T47D (cell line): Measurements from ENCODE around the gene MYO5A.
"Not testable (repeated sequence)": the region's sequence is repeated elsewhere in the genome, so short reads cannot be mapped to it uniquely, and the experiment has no call there.

ENCODE experiments used
- DNase-seq, 2 experiments: peaks; one replicate each; pipeline versions ENCODE4 v3.0.0 to v3.0.0-alpha.2; 2011 to 2012; ENCODE audit warnings: low read depth in 1 of 2, low spot score in 1 of 2
- JUND ChIP-seq: IDR thresholded peaks from 2 replicates; pipeline ENCODE4 v1.6.1; 2012; ENCODE audit warnings: low read depth
- in situ Hi-C: cut with HindIII; loops from 2 replicates; pipeline ENCODE4 v1.10.0; 2016; ENCODE audit warnings: low sequenced_read_pairs, low pct_unique_long_range_greater_than_20kb

MYO5A gene

DNA sequence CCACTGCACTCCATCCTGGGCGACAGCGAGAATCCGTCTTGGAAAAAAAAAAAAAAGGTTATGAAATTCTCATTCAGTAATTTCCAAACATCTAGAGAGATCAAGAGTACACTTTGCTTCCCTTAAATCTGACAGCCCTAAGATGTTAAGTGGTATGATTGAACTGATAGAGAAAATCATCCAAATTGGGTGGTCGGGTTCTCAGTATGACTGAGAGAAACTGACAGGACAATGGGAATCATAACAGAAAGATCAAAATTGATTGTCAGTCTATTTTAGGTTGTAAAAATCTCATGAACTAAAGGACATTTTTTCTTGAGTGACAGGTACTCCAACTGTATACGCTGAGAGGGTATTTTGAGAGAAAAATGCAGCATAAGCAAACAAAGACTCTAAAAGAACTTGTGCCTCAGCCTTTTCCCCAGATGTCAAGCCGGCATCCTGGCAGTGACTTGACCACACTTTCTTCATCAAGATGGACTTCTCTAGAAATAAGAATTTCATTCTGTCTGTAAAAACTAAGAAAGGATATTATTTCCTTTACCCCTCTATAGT lies 65.8 kb downstream of the MYO5A start:
- in situ Hi-C loops, result no loop called here
- no peak for TF ChIP-seq JUND
- DNase-seq, result no peak

DNA sequence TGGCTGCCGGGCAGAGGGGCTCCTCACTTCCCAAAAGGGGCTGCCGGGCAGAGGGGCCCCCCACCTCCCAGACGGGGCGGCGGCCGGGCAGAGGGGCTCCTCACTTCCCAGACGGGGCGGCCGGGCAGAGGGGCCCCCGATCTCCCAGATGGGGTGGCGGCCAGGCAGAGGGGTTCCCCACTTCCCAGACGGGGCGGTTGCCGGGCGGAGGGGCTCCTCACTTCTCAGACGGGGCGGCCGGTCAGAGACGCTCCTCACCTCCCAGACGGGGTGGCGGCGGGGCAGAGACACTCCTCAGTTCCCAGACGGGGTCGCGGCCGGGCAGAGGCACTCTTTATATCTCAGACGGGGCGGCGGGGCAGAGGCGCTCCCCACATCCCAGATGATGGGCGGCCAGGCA lies 69.0 kb downstream of the MYO5A start:
- in situ Hi-C loops, DNase-seq: not testable (repeated sequence)

DNA sequence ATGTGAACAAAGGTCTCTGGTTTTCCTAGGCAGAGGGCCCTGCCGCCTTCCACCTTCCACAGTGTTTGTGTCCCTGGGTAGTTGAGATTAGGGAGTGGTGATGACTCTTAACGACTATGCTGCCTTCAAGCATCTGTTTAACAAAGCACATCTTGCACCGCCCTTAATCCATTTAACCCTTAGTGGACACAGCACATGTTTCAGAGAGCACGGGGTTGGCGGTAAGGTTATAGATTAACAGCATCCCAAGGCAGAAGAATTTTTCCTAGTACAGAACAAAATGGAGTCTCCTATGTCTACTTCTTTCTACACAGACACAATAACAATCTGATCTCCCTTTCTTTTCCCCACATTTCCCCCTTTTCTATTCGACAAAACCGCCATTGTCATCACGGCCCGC lies 69.4 kb downstream of the MYO5A start:
- in situ Hi-C loops, DNase-seq: not testable (repeated sequence)

DNA sequence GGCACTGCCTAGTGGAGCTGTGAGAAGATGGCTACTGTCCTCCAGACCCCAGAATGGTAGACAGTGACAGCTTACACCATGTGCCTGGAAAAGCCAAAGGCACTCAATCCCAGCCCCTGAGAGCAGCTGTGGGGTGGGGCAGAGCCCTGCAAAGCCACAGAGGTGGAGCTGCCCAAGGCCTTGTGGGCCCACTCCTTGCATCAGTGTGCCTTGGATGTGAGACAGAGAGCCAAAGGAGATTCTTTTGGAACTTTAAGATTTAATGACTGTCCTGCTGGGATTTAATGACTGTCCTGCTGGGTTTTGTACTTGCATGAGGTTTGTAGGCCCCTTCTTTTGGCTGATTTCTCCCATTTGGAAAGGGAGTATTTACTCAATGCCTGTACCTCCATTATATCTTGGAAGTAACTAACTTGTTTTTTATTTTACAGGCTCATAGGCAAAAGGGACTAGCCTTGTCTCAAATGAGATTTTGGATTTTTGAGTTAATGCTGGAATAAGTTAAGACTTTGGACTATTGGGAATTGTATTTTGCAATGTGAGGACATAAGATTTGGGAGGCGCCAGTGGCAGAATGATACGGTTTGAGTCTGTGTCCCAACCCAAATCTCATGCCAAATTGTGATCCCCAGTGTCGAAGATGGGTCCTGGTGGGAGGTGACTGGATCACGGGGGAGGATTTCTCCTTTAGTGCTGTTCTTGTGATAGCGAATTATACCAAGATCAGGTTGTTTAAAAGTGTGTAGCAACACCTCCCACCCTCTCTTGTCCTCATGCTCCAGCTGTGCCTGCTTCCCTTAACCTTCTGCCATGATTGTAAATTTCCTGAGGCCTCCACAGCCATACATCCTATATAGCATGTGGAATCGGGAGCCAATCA lies 80.4 kb downstream of the MYO5A start:
- TF ChIP-seq JUND, result no peak
- in situ Hi-C loops, result no loop called here

DNA sequence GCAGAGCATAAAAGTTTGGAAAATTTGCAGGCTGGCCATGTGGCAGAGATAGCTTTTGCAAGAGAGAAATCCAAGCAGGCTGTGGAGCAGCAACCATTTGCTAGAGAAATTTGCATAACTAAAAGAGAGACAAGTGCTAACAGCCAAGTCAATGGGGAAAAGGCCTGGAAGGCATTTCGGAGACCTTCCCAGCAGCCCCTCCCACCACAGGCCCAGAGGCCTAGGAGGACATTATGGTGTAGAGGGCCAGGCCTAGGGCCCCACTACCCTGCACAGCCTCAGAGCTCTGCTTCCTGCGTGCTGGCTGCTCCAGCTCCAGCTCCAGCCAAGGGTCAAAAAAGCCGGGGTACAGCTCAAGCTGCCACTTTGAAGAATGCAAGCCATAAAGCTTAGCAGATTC lies 82.7 kb downstream of the MYO5A start:
- in situ Hi-C loops, result no loop called here
- no peak for TF ChIP-seq JUND

More for the DNA sequence above, 80.4 kb downstream of the MYO5A start:
- DNase-seq, result no peak

DNA sequence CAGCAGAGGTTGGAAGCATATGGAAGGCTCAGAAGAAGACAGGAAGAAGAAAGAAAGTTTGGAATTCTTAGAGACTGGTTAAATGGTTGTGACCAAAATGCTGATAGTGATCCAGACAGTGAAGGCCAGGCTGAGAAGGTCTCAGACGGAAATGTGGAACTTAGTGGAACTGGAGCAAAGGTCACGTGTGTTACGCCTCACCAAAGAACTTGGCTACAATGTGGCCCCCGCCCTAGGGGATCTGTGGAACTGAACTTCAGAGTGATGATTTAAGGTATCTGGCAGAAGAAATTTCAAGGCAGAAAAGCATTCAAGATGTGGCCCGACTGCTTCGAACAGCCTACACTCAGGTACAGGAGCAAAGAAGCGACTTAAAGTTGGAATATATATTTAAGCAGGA lies 83.1 kb downstream of the MYO5A start:
- in situ Hi-C loops, result no loop called here
- DNase-seq, result no peak
- TF ChIP-seq JUND, result no peak

More for the DNA sequence above, 82.7 kb downstream of the MYO5A start:
- no peak for DNase-seq

DNA sequence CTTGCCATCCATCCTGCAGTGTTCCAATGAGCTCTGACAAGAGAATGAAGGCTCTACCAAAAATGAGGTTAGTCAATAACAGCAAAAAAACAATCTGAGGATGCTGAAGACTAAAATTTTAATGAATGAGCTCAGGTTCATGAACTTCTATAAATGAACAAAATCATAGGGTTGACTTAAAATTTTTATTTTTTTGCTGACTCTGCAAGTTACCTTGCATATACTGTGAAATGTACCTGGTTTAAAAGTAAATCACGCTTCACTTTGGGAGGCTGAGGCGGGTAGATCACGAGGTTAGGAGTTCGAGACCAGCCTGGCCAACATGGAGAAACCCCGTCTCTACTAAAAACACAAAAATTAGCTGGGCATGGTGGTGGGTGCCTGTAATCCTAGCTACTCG lies 85.5 kb downstream of the MYO5A start:
- DNase-seq, in situ Hi-C loops: not testable (repeated sequence)

DNA sequence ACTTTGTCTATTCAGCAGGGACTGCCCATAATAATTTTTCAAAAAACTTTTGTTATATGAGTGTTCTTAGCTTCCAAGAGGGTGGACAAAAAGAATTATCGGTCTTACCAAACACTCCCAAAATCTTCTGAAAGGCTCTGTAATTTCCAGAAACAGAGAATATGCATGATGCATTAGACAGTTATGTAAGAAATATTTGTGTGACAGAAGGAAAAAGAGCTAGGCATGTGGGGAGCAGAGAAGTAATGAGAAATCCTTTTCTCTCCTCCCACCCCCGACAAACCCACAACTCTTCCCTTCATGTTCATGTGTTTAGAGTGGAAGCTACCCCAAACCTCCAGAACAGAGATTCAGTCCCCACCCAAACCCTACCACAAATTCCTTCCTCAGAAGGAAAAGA lies 86.8 kb downstream of the MYO5A start:
- in situ Hi-C loops, result no loop called here
- no peak for TF ChIP-seq JUND
- no peak for DNase-seq

DNA sequence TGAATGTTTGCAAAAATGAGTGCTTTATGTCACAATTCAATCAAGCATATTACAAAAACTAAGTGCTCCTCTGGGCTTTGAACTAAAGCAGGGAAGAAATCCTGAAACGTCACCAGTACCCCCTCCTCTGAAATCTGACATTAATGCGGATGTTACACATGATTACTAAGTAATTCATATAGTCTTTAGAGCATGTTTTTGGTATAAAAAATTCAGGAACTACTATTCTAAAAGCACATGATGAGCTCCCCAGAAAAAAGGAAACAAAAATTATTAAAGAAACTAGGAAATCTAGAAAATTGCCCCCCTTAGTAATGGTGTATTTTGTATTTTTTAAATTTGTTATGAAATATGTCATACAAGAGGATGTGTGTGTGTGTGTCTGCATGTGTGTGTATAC lies 87.7 kb downstream of the MYO5A start:
- TF ChIP-seq JUND, result no peak

DNA sequence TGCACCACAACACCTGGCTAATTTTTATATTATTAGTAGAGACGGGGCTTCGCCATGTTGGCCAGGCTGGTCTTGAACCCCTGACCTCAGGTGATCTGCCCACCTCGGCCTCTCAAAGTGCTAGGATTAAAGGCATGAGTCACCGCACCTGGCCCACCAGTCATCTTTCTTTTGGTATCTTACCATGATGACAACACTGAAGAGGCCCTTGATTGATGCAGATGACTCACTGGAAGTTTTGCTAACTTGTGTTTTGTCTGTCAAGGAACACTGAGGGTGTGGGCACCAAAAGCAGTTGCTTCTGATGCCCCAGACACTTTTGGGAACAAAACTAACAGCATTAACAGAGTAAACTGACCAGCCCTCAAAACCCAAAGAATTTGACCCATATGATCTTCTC lies 88.3 kb downstream of the MYO5A start:
- TF ChIP-seq JUND, result no peak
- DNase-seq, result no peak
- in situ Hi-C loops, result no loop called here

More for the DNA sequence above, 87.7 kb downstream of the MYO5A start:
- no peak for DNase-seq
- in situ Hi-C loops, result no loop called here

DNA sequence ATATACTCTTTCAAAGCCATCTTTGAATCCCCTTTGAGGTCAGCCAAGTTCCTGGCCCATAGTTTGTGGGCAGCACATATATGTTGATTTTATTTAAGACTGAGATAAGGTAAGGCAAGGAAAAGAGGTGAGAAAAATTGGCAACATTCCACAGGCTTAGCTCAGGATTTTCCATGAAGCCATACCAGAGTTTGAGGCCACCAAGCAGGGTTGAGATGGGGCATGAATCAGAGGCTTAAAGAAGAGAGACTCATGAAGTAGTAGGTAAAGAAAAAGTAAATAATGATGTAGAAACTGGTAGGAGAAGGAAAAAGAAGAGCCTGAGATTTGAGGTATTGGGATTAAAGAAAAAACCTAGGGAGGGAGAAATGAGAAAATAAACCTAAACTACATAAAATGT lies 89.2 kb downstream of the MYO5A start:
- no peak for DNase-seq
- in situ Hi-C loops, result no loop called here
- TF ChIP-seq JUND, result no peak

DNA sequence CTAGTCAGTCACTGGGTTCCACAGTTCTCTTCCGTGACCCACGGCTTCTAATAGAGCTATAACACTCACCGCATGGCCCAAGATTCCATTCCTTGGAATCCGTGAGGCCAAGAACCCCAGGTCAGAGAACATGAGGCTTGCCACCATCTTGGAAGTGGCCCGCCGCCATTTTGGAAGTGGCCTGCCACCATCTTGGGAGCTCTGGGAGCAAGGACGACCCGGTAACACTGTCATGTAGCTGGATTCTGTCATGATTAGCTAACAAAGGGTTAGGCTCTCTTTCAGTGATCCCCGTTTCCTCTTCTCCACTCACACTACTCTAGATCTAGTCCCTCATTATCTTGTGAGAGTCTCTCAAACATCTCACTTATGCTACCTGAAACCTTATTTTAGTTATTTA lies 89.6 kb downstream of the MYO5A start:
- in situ Hi-C loops, DNase-seq: not testable (repeated sequence)

DNA sequence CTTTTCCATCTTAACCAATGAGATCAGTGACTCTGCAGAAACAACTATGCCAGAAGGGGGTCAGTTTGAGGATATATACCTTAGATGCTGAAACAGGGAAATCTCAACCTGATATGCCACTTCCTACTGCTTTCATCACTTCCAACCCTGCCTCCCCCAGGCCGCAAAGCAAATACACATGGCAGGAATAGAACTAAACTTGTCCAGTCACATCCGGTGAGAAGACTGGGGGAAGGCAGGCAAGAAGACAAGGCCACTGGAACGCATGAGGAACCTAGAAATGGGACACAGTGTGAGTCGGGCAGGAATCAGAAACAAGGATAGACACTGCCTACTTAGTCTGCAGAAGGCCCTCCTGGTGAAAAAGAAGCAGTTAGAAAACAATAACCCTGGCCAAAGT lies 90.6 kb downstream of the MYO5A start:
- DNase-seq, result no peak
- TF ChIP-seq JUND, result no peak

DNA sequence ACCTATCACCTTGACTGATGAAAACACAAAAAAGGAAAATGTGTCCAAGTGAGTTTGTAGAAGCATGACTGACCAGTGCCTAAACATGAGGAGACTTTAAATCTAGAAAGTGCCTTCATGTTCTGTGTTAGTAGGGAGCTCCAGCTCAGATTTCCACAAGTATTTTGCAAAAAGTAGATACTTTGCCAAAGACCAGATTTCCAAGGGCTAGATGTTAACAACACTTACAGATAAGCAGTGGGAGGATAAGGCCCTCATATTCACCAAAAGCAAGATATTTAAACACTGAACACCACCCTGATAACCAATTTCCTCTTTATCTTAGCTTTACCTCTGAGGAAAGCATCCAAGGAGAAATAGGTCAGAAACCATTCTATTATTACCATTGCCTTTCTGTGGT lies 91.0 kb downstream of the MYO5A start:
- in situ Hi-C loops, result no loop called here

More for the DNA sequence above, 90.6 kb downstream of the MYO5A start:
- in situ Hi-C loops, result no loop called here

More for the DNA sequence above, 91.0 kb downstream of the MYO5A start:
- no peak for DNase-seq
- no peak for TF ChIP-seq JUND
